GM20431 (cell line): ENCODE results near the gene C14orf93.

Experiments
- in situ Hi-C: fragments of 300-500 bp; cut with MseI, MboI; formaldehyde crosslinking; loops from one replicate; pipeline ENCODE4 v1.15.0; 2020; ENCODE audit warnings: low sequenced_read_pairs; ENCODE audit not compliant: unreplicated experiment

Gene C14orf93

GRCh38 chr14:23009939-23010726 is at the start of gene C14orf93:
Gene C14orf93 (minus strand): TSS chr14:23010143. CDS start chr14:22999023, 11,120 bp downstream.
- in situ Hi-C loops = no loop called here

DNA sequence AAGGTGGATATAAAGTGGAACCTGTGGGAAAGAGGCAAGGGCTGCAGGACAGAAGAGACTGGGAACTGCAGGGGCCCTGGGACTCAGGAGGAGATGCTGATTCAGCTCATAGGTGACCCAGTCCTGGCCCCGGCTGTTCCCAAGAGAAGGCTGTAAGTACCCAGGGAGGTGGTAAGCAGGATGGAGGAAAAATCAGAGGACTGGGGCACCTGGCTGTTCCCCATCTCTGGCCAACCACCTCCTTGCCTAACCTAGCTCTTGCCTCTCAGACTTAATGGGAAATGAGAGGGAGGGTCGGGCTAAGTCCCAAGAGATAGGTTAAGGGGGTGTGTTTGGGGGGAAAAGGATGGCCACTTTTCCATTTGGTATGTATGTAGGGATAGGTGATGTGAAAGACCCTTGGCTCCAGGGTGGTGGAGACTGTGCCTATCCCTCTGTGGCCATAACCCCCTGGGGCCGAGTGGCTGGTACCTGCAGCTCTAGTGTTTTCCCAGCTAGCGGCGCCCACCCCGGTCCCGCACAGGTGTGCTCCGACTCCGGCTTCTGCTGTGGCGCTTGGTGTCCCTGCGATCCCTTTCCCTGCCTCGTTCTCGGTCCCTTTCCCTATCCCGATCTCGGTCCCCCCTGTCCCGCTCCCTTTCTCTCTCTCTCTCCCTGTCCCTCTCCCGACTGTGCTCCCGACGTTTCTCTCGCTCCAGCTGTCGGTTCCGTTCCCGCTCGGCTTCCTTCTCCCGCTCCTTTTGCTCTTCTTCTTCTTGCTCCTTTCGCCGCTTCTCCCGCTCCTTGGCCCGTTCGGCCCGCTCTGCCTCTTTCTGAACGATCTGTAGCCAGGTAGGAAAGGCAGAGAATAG is 48.9 kb upstream of the C14orf93 start:
- in situ Hi-C loops = loop anchor here (10.0 kb wide), 1 partner anchor 64 kb away; no protein-coding TSS in a partner anchor

DNA sequence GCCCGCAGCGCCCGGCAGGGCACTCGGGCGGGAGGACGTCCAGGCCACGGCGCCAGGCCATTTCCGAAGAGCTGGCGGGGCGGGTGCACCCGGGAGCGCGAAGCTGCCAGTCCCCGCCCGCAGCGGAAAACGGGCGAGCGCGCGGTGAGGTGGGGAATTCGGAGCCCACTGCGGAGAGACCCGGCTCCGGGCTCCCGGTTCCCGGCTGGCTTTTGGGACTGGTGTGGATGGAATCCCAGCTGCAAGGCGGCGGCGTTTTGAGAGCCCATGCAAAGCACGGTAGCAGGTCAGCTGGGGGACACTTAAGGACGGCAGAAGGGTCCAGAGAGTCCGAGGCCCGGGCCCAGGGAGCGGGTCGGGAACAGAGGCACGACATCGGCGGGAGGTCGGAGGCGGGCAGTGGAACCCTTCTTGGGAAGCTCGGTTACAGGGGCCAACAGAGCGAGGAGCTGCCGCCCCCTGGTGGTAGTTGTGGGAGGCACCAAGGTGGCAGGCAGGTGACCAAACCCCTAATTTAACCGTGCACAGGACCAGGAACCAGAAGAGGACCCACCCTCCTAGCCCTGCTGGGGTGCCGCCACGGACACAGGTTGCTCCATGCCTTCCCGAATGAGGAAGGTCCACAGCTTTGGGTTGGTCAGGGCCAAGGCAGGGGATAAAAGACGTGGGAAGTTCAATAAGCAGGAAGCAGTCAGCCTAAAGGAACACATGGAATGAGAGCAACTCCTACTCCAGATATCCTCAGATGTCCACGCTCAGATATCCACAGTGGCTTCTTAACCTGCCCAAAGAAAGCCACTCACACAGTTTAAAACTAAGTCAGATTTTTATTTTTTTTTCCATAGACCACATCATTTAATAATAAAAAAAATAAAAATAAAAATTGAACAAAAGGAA is 48.1 kb upstream of the C14orf93 start:
- in situ Hi-C loops = loop anchor here (10.0 kb wide), 1 partner anchor 63 kb away; no protein-coding TSS in a partner anchor

DNA sequence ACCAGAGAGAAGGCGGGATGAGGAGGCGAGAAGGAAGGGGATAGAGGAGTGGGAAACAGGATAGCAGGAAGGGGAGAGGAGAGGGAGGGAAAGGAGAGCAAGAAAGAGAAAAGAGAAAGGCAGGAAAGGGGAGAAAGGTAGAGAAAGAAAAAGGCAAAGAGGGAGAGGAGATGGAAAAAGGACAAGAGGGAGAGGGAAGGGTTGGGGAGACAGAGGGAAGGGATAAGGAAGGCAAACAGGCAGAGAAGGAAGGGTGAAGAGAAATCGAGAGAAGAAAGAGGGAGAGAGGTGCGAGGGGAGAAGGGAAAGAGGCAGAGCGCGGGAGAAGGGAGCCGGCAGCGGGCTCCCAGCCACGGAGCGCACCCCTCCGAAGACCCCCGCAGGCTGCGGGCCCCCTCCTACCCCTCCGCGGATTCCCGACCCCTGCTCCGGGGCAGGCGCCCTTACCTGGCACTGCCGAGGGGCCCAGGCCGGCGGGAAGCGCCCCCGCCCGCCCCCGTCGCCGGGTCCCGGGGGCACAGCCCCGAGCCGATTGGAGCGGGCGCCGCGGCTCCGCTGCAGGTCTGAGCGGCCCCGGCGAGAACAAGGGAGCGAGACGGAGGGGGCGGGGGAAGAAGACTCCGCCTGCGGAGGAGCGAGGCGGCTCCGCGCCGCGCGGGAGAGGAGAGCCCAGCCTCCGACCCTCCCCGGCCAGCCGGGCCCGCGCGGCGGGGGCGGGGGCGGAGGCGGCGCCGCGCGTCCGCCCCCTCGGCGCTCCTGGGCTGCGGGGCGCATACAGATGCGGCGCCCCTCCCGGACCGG is 47.2 kb upstream of the C14orf93 start, which contains the start of gene CDH24:
CDH24 (minus strand) TSS at position 565 of the 801 bp plus-strand sequence. CDS start 1,787 bp downstream, outside the sequence.
- in situ Hi-C loops = loop anchor here (10.0 kb wide), 1 partner anchor 62 kb away; no protein-coding TSS in a partner anchor

DNA sequence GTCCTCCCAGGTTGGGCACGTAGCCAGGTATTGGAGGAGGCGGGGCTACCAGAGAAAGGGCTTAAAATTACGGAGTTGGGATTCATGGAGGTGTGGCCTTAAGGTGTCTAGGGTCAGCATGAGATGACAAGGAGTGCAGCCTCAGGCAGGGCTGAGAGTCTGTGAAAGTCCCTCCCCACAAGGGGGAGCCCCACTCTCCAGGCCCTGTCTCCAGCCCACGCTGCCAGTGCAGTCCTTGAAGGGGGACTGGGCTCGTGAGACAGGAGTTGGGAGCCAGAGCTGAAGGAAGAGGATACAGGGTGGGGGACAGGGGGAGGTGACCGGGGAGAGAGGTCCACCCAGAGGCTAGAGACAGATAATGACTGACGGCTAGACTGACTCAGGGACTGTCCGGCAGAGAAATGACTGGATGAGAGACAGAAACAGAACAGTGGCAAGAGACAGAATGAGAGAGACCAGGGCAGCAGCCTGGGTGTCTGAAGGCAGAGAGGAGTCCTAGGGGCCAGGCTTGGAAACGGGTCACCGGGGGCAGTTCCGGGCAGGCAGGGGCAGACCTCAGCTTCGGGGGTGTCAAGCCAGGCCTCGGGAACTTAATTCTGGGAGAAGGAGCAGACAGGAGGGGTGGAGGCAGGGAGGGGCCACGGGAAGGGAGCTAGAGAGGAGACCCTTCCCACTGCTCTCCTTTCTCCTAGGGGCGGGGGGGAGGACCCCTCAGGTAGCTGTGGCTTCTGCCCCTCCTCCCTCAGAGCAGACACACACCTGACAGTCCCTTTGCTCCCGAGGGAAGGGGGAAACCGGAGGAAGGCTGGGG is 46.4 kb upstream of the C14orf93 start:
- in situ Hi-C loops = loop anchor here (10.0 kb wide), 1 partner anchor 62 kb away; no protein-coding TSS in a partner anchor

DNA sequence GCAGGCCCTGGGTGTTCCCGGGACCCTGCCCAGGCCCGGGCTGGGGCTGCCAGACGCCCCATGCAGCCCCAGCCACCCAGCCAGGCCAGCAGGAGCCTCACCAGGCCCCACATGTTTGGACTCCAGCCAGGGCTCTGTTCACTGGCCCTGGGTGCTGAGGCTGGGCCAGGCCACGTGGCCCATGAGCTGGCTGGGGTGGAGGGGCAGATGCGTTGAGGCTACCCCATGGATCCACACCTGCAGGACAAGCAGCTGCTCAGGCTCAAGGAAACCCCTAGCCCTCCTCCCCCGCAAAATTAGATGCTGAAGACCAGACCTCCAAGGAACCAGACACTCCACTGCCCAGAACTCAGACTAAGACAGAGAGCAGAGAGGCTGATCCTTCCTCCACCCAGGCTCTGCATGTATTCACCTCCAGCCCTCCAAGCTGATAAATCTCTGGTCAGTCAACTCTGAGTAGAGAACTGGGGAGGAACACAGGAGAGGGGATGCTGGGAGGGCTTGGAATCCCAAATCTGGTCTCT is 45.7 kb upstream of the C14orf93 start:
- in situ Hi-C loops = loop anchor here (10.0 kb wide), 1 partner anchor 61 kb away; no protein-coding TSS in a partner anchor

DNA sequence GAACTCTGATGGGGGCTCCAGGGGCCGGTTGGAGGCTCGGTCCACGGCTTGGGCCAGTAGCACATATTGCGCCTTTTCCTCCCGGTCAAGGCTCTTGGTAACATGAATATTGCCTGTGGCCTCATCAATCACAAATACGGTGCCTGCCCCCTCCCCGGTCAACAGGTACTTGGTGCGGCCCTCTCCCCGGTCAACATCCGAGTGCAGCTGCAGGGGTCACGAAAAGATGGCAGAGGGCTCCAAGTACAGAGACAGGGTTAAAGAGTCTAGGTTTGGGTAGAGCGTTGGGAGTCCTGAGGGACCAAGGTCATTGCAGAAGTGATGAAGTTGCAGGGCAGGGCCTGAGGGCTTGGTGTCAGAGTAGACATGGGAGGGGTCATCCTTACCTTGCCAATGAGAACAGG is 45.2 kb upstream of the C14orf93 start:
- in situ Hi-C loops = loop anchor here (10.0 kb wide), 1 partner anchor 60 kb away; no protein-coding TSS in a partner anchor

DNA sequence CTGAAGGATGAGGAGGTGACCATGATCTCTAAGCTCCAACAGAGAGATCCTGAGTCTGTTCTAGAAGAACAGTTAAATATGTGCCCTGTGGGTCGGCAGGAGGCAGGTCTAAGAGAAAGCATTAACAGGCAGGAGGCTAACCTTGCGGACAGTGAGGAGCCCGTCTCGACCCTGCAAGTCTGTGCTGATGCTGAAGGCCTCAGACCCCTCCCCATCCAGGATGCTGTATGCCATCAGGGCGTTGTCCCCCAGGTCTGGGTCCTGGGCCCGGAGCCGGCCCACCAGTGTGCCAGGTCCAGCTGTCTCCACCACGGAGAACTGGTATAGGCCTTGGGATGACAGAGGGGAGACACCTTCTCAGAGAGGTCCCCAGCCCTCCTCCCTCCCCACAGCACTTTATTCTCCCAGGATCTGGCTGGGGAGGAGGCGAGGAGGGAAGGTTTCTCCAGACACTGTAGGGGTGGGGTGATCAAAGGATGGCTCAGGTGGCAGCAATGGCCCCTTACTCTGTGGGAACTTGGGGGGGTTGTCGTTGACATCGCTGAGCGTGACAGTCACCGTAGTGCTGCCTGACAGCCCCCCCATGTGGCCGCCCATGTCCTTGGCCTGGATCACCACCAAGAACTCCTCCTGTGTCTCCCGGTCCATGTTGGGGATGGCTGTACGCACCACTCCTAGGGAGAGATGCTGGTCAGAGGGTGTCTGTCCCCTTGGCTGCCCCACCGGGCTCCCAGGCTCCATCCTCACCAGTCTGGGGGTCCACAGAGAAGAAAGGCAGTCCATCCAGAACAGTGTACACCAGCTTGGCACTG is 44.3 kb upstream of the C14orf93 start:
- in situ Hi-C loops = loop anchor here (10.0 kb wide), 1 partner anchor 59 kb away; no protein-coding TSS in a partner anchor

DNA sequence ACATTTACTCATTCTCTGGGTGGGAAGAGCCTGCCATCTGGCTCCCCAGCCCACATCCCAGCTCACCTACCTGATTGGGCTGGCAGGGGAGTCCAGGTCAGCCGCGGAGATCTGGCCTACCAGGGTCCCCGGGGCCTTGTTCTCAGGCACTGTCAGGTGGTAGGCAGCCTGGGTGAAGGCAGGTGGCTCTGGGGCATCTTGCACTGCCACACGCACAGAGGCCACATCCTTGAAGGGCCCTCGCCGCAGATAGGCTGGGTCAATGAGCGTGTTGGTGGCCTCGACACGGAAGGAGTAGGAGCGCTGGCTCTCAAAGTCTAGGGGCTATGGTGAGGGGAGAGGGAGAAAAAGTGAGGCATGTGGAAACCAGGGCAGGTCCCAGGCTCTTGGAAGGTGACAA is 43.5 kb upstream of the C14orf93 start:
- in situ Hi-C loops = loop anchor here (10.0 kb wide), 1 partner anchor 59 kb away; no protein-coding TSS in a partner anchor

DNA sequence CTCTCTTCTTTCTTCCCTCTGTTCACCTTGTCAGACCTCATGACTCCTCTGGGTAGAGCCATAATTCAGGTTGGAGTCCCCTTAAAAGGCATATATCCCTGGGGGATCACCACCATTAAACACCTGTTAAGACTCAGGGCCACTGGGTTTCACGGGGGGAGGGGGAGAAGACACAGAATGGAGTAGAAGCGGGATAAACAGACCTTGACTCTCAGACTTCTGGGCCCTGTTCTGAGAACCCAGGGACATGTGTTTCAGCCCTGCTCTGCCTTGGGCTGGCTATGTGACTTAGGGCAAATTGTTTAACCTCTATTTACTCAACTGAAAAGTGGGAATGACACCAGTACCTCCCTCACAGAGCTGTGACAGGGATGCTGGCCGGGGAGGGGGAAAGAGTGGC is 42.7 kb upstream of the C14orf93 start:
- in situ Hi-C loops = loop anchor here (10.0 kb wide), 1 partner anchor 58 kb away; no protein-coding TSS in a partner anchor

- in situ Hi-C loops = loop anchor here (10.0 kb wide), 1 partner anchor 57 kb away; no protein-coding TSS in a partner anchor
Measured at GRCh38 chr14:23052182-23052623, 42.3 kb upstream of the C14orf93 start.

- in situ Hi-C loops = loop anchor here (10.0 kb wide), 1 partner anchor 57 kb away; no protein-coding TSS in a partner anchor
Measured at GRCh38 chr14:23051141-23052057, 41.5 kb upstream of the C14orf93 start.

- in situ Hi-C loops = no loop called here
Measured at GRCh38 chr14:23049011-23049410, 39.1 kb upstream of the C14orf93 start.

GRCh38 chr14:23047751-23048693 is 38.1 kb upstream of the C14orf93 start:
- in situ Hi-C loops = no loop called here
